Uterus (tissue), 2 donors: ENCODE measurements around the gene TFF2.

Source experiments
- POLR2A ChIP-seq, 2 donors: fragments of 450-650 bp; IDR thresholded peaks; one replicate each; pipeline ENCODE4 v1.6.1; 2016; ENCODE audit warnings: antibody characterized with exemption in 2 of 2, mild to moderate bottlenecking in 1 of 2, moderate library complexity in 1 of 2
- TF ChIP-seq, protein P1 (sequence below), 4 experiments: fragments of 200-600 bp in 2 of 4; fragments of 450-650 bp in 2 of 4; sonication (generic) in 2 of 4; IDR thresholded peaks; one replicate each; pipeline ENCODE4 v1.5.1; 2016 to 2019; ENCODE audit warnings: antibody characterized with exemption in 4 of 4, mild to moderate bottlenecking in 2 of 4, moderate library complexity in 1 of 4

DNA sequence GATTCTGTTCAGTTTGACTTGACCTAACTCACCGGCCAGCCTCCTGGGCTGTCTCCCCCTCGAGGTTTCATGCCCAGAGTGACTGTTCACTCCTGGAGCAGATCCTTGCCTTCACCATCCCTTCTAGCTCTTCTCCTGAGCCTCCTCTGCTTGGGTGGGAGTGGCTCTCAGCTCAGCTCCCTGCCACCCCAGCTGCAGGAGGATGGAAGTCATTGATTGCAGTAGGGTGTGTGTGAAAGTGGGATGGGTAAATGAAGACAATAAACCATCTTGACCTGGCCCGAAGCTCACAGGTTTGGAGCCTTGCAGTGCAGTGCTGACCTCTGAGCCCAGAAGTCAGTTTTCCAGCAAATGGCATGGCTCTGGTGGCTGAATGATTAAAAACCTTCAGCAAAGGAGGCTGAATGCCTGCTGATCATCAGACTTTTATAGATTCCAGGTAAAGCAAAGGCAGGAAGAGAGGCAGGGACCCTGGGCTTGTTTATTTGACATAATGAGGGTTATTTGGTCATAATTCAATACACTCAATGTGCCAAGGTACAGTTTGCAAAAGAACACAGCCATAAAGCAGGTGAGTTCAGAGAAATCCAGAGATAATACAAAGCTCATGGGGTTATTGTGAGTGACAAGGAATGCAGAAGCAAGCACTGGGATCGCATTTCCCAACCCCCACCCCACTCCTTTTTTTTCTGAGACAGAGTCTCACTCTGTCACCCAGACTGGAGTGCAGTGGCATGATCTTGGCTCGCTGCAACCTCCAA is 18.1 kb downstream of the TFF2 start:
- no peak for TF ChIP-seq POLR2A (IDR thresholded peaks at IDR 0.05)
- TF ChIP-seq, protein P1, sequence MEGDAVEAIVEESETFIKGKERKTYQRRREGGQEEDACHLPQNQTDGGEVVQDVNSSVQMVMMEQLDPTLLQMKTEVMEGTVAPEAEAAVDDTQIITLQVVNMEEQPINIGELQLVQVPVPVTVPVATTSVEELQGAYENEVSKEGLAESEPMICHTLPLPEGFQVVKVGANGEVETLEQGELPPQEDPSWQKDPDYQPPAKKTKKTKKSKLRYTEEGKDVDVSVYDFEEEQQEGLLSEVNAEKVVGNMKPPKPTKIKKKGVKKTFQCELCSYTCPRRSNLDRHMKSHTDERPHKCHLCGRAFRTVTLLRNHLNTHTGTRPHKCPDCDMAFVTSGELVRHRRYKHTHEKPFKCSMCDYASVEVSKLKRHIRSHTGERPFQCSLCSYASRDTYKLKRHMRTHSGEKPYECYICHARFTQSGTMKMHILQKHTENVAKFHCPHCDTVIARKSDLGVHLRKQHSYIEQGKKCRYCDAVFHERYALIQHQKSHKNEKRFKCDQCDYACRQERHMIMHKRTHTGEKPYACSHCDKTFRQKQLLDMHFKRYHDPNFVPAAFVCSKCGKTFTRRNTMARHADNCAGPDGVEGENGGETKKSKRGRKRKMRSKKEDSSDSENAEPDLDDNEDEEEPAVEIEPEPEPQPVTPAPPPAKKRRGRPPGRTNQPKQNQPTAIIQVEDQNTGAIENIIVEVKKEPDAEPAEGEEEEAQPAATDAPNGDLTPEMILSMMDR (IDR thresholded peaks at IDR 0.05), result no peak
